Hematopoietic multipotent progenitor cell (in vitro differentiated cells): Measurements from ENCODE around the gene ATP4B. TPM values are rescaled to one million over a fixed set of nuclear protein-coding genes. Genes with fewer than 3 reads are reported as not detected.

Source experiments
- DNase-seq, 3 donors: peaks; one replicate each; pipeline ENCODE4 v3.0.0-alpha.2; 2011 to 2015; ENCODE audit warnings: low read depth in 2 of 3, low spot score in 2 of 3
- total RNA-seq: library from RNA; depleted of rRNA; stranded (reverse); fragments of >200 nt; gene quantifications from one replicate; pipeline ENCODE4 v1.2.3, GENCODE V29; 2012

Gene ATP4B
- total RNA-seq = not detected

DNA sequence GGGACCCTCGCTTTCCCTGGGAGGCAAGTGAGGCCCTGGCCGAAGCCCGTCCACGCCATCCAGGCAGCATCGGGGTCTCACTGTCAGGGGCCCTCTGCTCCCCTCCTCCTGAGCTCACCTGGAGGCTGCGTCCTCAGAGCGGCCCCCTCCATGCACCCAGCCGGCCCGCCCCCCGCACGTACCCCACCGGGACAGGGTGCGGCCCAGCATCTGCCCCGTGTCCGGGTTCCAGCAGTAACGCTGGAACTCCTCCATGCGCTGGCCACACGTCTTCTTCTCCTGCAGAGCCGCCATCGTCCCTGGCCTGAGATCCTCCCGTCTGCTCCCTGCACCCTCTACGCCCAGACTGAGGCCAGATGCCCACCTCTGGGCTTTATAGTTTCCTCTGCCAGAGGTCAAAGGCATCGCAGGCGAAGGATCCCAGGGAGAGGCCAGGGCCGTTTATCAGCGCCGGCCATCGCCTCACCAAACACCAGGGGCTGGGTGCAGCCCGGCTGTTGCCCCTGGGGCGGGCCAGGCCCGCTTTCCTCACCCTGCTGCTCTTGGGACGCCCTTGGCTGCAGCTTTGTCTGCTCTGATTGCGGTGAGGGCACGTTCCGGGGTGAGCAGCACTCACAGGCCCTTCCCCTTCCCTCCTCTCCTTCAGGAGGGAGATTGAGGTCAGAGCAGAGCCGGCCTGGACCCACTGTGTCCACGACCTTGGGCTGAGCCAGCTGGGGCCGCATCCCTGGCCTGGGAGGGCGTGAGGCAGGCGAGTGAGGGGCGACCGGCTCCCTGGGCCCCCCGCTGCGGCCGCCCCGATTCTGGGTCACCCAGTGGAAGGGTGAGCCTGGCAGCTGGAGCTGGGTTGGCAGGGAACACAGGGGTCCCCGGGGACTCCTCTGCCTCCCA is at the start of gene ATP4B:
Gene ATP4B, minus strand, starts transcription at position 348 of the 891 bp plus-strand sequence. Its CDS starts 54 bp downstream, at position 294.
- no peak for DNase-seq

DNA sequence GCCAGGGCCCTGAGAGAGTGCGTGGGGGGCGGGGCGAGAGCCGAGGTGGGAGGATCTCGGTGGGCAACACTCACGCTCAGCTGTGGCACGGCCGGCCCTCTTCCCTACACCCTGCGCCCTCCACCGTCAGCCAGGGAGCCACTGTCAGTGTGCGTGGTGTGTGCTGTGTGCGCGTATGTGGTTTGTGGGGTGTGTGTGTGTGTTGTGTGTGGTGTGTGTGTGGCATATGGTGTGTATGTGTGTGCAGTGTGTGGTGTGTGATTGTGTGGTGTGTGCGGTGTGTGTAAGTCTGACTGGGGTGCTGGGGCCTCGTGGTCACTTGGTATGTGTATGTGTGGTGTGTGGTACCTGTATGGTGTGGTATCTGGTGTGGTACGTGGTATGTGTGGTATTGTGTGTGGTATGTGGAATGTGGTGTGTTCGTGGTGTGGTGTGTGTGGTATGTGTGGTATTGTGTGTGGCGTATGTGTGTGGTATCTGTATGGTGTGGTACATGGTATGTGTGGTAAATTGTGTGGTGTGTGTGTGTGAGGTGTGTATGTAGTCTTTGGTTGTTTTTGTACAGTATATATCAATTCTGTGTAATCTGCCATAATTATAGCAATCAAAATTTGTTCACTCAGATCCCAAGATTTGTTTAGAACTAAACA is 14.1 kb upstream of the ATP4B start:
- no peak for DNase-seq

DNA sequence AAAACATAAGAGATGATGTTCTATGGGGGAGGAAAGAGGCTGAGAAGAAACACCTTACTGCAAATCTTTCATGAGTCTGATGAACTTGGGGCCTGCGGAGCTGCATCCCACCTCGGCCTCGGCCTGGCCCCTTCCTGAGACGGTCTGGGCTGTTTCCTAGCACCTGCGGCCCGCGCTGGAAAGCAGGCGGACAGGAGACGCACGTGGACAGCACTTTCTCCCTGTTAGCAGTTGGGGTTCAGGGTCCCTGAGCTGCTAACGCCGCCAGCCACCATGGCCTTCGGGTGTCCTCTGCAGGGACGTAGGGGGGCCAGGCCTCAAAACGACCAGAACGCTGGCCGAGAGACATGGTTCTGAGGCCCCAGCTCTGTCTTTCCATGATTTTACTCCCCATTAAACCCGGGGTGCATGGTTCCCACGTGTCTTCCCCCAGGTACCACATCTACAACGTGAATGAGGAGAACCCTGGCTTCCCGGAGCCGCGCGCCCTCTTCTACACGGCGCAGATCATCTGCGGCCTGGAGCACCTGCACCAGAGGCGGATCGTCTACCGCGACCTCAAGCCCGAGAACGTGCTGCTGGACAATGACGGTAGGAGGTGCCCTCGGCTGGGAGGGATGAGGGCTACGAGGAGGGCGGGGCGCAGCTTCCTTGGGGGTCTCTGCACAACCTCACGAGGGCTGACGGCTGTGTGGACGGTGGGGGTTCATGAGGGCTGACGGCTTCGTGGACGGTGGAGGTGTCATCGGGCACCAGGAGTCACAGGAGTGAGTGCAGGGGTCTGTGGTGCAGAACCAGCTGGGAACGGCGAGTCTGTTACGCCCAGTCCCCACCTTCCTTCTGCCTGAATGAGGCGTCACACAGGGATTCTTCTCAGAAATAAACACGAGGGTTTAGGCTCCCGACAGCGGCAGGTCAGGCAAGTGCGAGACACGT is 13.3 kb upstream of the ATP4B start:
- DNase-seq = no peak

DNA sequence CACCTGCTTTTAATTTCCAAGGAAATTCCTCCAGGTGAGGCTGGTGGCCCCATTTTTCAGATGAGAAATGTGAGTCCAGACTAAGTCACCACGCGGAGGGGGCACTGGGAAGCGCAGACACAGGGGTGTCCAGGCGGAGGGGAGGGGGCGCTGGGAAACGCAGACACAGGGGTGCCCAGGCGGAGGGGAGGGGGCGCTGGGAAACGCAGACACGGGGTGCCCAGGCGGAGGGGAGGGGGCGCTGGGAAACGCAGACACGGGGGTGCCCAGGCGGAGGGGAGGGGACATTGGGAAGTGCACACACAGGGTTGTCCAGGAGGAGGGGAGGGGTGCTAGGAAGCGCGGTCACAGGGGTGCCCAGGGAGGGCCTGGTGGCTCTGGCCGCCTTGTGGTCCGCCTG is 12.5 kb upstream of the ATP4B start:
- DNase-seq = no peak

DNA sequence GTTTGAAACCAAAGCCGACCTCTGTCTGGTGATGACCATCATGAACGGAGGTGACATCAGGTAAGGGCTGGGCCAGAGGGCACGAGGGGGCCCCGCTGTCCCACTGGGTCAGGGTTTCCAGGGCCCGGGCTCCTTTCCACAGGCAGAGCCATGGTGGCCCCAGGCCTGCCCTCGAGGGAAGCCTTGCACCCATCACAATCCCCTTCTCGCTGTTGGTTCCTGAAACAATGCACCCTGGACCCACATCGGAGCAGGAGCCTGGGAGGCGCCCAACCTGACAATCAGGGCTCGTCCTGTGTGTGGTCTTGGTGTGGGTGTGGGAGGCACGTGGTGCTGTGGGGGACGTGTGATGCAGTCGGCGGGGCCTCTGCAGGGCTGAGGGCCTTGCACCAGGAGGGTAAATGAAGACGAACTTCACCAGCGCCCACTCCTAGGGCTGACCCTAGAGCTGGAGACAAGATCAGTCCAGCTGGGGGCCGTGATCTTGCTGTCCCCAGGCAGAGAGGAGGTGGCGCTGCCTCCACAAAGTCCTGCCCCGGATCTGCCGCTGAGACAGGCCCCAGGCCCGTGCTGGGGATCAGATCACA is 11.8 kb upstream of the ATP4B start:
- DNase-seq = no peak

DNA sequence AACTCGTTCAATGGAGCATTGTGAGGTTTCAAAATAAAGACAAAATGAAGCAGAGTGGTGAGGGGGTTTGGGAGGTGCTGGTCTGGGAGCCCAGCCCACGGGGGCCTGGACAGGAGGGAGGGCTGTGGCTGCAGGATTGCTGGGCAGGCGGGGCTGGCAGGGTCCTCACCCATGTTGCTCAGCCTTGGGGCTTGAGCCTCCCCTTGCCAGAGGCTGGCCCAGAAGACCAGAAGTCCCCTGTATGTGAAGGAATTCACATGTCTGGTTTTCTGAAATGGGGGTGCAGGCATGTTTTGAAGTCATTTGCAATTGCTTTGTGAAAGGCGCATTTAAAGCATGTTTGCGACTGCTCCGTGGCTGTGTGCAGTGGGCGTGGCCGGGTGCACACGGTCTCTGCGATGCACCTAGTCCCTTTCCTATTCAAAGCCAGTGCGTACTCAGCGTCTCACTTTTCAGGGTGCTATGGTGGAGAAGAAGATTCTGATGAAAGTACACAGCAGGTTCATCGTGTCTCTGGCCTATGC is 11.3 kb upstream of the ATP4B start:
- DNase-seq = no peak

DNA sequence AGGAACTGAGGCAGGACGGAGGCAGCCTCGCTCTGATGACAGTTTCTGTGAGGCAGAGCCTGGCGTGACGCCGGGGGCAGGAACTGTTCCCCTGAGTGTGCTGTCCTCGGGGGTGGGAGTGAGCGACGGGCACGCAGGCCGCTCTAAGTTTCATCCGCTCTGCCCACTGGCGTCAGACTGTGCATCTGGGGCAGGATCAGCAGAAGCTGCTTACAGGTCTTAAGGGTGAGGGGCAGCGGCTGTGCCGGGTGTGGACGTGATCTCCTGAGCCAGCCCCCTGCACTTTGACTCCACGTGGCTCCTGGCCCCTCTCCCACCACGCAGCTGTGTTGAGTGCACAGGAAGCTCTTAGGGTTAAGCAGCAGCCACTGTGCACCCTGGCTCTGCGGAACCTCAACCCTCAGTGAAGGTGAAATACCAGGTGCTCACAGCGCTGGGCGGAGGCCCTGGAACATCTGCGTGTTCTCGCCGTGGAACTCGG is 10.5 kb upstream of the ATP4B start:
- DNase-seq = no peak

DNA sequence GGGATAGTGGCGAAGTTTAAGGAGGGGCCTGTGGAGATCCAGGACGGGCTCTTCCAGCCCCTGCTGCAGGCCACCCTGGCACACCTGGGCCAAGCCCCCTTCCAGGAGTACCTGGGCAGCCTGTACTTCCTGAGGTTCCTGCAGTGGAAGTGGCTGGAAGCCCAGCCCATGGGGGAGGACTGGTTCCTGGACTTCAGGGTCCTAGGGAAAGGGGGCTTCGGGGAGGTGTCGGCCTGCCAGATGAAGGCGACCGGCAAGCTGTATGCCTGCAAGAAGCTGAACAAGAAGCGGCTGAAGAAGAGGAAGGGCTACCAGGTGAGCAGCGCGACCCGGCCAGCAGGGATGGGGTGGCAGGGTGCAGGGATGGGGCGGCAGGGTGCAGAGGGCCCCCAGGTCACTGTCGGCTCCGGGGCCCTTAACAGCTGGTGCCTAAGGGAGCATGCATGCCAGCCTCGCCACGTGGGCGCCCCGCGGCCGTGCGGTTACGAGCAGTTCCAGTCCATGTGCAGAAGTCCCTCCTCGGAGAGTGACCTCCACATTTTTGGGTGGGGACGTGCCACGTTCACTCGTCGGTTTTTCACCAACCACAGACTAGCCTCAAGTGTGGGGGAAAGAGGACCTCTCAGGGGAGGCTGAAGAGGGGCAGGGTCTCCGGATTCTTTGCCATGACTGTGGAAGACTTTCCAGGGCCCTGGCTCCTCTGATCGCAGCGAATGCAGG is 9.9 kb upstream of the ATP4B start:
- no peak for DNase-seq

DNA sequence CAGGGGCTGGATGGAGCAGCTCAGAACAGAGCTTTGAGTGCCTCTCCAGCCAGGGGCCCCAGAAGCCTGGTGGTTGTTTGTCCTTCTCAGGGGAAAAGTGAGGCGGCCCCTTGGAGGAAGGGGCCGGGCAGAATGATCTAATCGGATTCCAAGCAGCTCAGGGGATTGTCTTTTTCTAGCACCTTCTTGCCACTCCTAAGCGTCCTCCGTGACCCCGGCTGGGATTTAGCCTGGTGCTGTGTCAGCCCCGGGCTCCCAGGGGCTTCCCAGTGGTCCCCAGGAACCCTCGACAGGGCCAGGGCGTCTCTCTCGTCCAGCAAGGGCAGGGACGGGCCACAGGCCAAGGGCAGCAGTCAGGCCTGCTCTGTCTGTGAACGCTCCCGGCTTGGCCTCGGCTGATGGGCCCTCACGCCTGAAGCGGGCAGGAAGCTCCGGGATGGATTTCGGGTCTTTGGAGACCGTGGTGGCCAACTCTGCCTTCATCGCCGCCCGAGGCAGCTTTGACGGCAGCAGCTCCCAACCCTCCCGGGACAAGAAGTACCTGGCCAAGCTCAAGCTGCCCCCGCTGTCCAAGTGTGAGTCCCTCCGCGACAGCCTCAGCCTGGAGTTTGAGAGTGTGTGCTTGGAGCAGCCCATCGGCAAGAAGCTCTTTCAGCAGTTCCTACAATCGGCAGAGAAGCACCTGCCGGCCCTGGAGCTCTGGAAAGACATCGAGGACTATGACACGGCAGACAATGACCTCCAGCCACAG is 9.1 kb upstream of the ATP4B start, which contains the start of gene GRK1:
Gene GRK1, plus strand, starts transcription at position 269 of the 751 bp plus-strand sequence. Its CDS starts 168 bp downstream, at position 437.
- DNase-seq = no peak

DNA sequence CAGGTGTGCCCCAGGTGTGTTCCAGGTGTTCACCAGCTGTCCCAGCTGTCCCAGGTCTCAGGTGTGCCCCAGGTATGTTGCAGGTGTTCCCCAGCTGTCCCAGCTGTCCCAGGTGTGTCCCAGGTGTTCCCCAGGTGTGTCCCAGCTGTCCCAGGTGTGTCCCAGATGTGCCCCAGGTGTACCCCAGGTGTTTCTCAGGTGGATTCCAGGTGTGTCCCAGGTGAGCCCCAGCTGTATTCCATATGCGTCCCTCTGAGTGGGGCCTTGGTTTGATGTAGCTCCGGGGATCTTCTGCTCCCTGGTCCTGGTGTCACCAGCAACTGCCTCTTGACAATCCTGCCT is 8.3 kb upstream of the ATP4B start:
- DNase-seq = no peak

DNA sequence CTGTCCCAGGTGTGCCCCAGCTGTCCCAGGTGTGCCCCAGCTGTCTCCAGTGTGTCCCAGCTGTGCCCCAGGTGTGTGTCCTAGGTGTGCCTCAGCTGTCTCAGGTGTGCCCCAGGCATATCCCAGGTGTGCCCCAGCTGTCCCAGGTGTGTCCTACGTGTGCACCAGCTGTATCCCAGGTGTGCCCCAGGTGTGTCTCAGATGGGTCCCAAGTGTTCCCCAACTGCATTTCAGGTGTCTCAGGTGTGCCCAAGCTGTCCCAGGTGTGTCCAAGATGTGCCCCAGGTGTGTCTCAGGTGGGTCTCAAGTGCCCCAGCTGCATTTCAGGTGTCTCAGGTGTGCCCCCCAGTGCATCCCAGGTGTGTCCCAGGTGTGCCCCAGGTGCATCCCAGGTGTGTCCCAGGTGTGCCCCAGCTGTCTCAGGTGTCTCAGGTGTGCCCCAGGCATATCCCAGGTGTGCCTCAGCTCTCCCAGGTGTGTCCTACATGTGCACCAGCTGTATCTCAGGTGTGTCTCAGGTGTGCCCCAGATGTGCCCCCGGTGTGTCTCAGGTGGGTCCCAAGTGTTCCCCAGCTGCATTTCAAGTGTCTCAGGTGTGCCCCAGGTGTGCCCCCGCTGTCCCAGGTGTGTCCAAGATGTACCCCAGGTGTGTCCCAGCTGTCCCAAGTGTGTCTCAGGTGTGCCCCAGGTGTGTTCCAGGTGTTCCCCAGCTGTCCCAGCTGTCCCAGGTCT is 7.8 kb upstream of the ATP4B start:
- DNase-seq = no peak

DNA sequence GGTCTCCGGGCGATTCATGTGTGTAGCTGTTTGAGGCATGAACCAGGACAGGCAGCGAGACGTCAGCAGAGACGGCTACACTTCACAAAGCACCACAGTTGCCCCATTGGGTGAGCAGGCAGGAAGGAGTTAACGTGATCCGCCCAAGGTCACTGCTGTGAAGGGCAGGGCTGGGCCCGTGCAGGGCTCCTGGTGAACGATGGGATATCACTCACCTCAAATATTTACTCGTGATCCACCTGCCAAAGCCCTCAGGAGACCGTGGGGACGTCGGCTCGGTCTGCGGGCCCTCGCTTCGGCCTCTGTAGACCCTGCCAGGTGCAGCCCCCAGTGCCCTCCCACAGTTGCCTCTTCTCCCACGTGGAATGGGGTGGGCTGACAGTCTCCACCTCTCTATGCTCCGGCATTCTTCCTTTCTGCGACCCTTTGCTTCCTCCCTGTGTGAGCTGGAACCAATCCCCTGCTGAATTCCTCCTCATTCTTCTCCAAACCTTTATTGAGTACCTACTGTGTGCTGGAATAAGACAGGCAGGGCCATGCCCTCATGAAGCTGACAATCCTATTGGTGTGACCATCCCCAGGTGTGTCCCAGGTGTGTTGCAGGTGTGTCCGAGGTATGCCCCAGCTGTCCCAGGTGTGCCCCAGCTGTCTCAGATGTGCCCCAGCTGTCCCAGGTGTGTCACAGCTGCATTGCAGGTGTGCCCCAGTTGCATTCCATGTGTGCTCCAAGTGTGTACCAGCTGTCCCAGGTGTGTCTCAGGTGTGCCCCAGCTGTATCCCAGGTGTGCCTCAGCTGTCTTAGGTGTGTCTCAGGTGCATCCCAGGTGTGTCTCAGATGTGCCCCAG is 7.0 kb upstream of the ATP4B start:
- DNase-seq = no peak

DNA sequence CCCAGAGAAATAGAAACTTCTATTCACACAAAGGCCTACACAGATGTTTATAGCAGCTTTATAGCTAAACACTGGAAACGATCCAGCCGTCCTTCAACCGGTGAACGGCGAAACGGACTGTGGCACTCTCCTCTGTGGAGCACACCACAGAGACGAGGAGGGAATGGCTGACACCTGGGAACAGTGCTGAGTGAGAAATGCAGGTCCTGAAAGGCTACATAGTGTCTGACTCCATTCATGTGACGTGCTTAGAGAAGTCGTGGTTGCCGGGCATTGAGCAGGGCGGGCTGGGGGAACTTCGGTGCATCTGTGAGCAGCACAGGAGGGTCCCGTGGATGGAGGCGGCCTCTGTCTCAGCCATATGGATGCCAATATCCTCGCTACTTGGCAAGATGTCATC is 5.9 kb upstream of the ATP4B start:
- no peak for DNase-seq

DNA sequence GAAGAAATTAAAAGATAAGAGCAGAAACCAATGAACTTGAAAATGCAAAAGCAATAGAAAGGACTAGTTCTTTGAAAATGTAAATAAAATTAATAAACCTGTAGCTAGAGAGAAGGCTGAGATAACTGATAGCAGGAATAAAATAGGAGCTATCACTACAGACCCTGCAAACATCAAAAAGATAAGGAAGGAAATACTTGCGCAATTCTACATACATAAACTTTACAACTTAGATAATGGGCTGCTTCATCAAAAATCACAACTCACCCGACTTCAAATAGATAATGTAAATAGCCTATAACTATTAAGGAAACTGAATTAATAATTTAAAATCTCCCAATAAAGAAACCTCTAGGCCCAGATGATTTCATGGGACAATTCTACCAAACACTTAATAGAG is 3.5 kb upstream of the ATP4B start:
- DNase-seq = no peak

DNA sequence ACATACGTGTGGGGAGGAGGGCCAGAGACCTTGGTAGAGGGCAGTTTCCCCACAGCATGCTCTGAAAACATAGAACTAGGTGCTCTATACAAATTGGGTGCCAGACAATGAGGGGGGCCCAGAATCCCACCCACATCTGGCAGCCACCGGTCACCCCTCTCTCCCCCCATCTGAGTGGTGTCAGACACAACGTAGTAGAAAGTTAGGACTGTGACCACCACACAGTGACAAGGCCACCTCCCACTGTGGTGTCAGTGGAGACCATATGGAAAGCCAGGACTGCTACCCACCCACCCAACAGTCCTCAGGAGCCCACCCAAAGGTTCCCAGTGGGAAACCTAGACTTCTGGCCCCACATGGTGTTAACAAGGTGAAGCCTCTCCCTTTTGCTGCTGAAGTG is 2.1 kb upstream of the ATP4B start:
- no peak for DNase-seq

DNA sequence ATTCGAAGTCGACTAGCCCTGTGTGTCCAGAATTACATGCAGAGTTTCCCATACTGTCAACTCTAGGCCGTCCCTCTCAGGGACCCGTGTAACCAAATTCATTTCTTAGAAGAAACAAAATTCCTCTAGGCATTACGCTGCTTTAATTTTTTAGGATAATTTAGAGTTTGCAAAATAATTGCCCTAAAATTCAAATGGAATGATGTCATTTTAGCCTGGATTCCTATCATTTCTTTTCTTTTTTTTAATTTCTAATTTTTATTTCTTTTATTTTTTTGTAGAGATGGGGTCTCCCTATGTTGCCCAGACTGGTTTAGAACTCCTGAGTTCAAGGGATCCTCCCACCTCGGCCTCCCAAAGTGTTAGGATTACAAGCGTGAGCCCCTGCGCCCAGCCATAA is 1.3 kb upstream of the ATP4B start:
- DNase-seq = no peak

DNA sequence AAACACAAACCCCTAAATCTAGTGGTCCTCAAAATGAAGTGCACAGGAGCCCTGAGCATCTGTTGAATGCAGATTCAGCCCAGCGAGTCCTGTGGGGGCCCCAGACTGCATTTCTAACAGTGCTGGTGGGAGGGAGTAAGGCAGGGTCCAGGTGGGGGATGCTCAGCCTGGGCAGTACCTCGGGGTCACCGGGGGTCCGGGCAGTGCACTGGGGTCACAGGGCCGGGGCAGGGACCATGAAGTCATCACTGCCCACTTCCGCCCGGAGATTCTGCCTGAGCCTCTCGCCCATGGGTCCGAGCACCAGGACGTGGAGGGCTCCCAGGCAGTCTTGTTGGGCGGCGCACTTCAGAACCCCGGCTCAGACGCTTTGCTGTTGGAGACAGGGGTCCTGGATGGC is 838 bp upstream of the ATP4B start:
- no peak for DNase-seq
